HG03280 (cell line): Measurements from ENCODE around the gene CEND1.

Experiments used
- ATAC-seq: cut with Tn5 transposase; IDR thresholded peaks from one replicate; pipeline ENCODE4 v1.9.1; 2021; ENCODE audit warnings: mild to moderate bottlenecking, moderate library complexity; ENCODE audit not compliant: unreplicated experiment

Gene CEND1

GRCh38 chr11:827897-828192 is 38.0 kb upstream of the CEND1 start, which contains the start of gene CRACR2B:
TSS of gene CRACR2B (plus strand) at chr11:827919. CDS start at chr11:828608, 689 bp downstream.
- ATAC-seq: peak; percentile 6

GRCh38 chr11:827146-827896 is 37.4 kb upstream of the CEND1 start:
- peak; percentile 37 for ATAC-seq

GRCh38 chr11:826836-827145 is 36.9 kb upstream of the CEND1 start:
- ATAC-seq: peak; percentile 2

- ATAC-seq: no peak
These were observed 36.3 kb upstream of the CEND1 start for GRCh38 chr11:826227-826621.

- ATAC-seq: no peak
These were observed 35.7 kb upstream of the CEND1 start for GRCh38 chr11:825366-826226.

- ATAC-seq: no peak
These were observed 35.1 kb upstream of the CEND1 start for GRCh38 chr11:824942-825341.

GRCh38 chr11:824292-824880 is 34.5 kb upstream of the CEND1 start:
- ATAC-seq: no peak

GRCh38 chr11:823441-824291 is 33.8 kb upstream of the CEND1 start:
- no peak for ATAC-seq

- no peak for ATAC-seq
These were observed 31.9 kb upstream of the CEND1 start for GRCh38 chr11:821512-822371.

- ATAC-seq: no peak
These were observed 31.0 kb upstream of the CEND1 start for GRCh38 chr11:820655-821511.

GRCh38 chr11:819943-820649 is 30.2 kb upstream of the CEND1 start:
- ATAC-seq: peak; percentile 68

- peak; percentile 71 for ATAC-seq
These were observed 29.4 kb upstream of the CEND1 start for GRCh38 chr11:819129-819931.

- no peak for ATAC-seq
These were observed 28.7 kb upstream of the CEND1 start, which contains the start of gene PNPLA2 for GRCh38 chr11:818396-819128. TSS of gene PNPLA2 (plus strand) at chr11:818914. CDS start at chr11:819719, 805 bp downstream.

- ATAC-seq: no peak
These were observed 26.5 kb upstream of the CEND1 start for GRCh38 chr11:816433-816779.

- ATAC-seq: no peak
These were observed 26.0 kb upstream of the CEND1 start for GRCh38 chr11:815675-816432.

GRCh38 chr11:813456-814096 is 23.7 kb upstream of the CEND1 start:
- no peak for ATAC-seq
